SK-N-MC (cell line): ENCODE results near the gene LAS1L.
"Not testable (repeated sequence)": the region's sequence is repeated elsewhere in the genome, so short reads cannot be mapped to it uniquely, and the experiment has no call there.

Experiments used
- EZH2 ChIP-seq: fragments of 200-600 bp; sonication (generic); IDR thresholded peaks from one replicate; pipeline ENCODE4 v1.6.1; 2017; ENCODE audit warnings: antibody characterized with exemption
- POLR2AphosphoS5 ChIP-seq: IDR thresholded peaks from 2 replicates; pipeline ENCODE4 v1.6.1; 2012; ENCODE audit warnings: mild to moderate bottlenecking, low read depth, low read length, borderline replicate concordance

- TF ChIP-seq EZH2, POLR2AphosphoS5: not testable (repeated sequence)
These were observed 28.3 kb upstream of the LAS1L start for GRCh38 chrX:65562850-65563249.
